K562 (cell line): ENCODE measurements around the gene PLA2G4D.

Experiments used
- FOXA1 ChIP-seq: fragments of 450-650 bp; IDR thresholded peaks from 2 replicates; pipeline ENCODE4 v1.6.1; 2016; ENCODE audit warnings: mild to moderate bottlenecking, borderline replicate concordance
- FOXK1 ChIP-seq: sonication (generic); formaldehyde crosslinking; IDR thresholded peaks from 2 replicates; pipeline ENCODE4 v1.8.0; 2022; ENCODE audit warnings: missing genetic modification reagents, mild to moderate bottlenecking, borderline replicate concordance
- KDM1A ChIP-seq, 2 experiments: fragments of 450-650 bp; IDR thresholded peaks; 2 replicates each; pipeline ENCODE4 v1.6.1; 2016; ENCODE audit warnings: mild to moderate bottlenecking in 2 of 2
- MAX ChIP-seq: sonication (generic); formaldehyde crosslinking; IDR thresholded peaks from 2 replicates; pipeline ENCODE4 v1.9.0; 2022; ENCODE audit warnings: mild to moderate bottlenecking, missing genetic modification reagents
- RBM22 ChIP-seq: fragments of 200-400 bp; formaldehyde crosslinking; IDR thresholded peaks from 2 replicates; pipeline ENCODE4 v1.6.1; 2018; ENCODE audit warnings: low read length, low read depth; ENCODE audit not compliant: poor library complexity, severe bottlenecking
- SMARCC2 ChIP-seq: fragments of 450-650 bp; IDR thresholded peaks from 2 replicates; pipeline ENCODE4 v1.6.1; 2017; ENCODE audit warnings: antibody characterized with exemption, moderate library complexity, mild to moderate bottlenecking, low read depth
- SOX6 ChIP-seq: fragments of 450-650 bp; IDR thresholded peaks from 2 replicates; pipeline ENCODE4 v1.6.1; 2014; ENCODE audit warnings: mild to moderate bottlenecking
- TF ChIP-seq, protein P1 (sequence below), 3 experiments: fragments of 200-800 bp in 1 of 3; sonication (Bioruptor generic) in 1 of 3; sonication (generic) in 1 of 3; formaldehyde crosslinking in 1 of 3; IDR thresholded peaks; 2 replicates each; pipeline versions ENCODE4 v1.6.1 to v1.8.0; 2016 to 2022; ENCODE audit warnings: mild to moderate bottlenecking in 2 of 3, missing compliant biosample characterization in 2 of 3, missing genetic modification characterization in 2 of 3, missing genetic modification reagents in 1 of 3

- TF ChIP-seq SOX6 (no peak), SMARCC2 (no peak), KDM1A (IDR thresholded peaks at IDR 0.05) (no peak), MAX (CRISPR knock-in tag) (no peak), FOXK1 (CRISPR knock-in tag) (no peak), FOXA1 (no peak), RBM22 (no peak)
- TF ChIP-seq, protein P1, sequence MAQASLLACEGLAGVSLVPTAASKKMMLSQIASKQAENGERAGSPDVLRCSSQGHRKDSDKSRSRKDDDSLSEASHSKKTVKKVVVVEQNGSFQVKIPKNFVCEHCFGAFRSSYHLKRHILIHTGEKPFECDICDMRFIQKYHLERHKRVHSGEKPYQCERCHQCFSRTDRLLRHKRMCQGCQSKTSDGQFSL (CRISPR knock-in tag; IDR thresholded peaks at IDR 0.05) = no peak
- TF ChIP-seq, protein P1 (tag; IDR thresholded peaks at IDR 0.05) = no peak
Measured at GRCh38 chr15:42048821-42049200, 45.6 kb downstream of the PLA2G4D start.
